Measurements from ENCODE around the gene AGBL1. TPM values are rescaled to one million over a fixed set of nuclear protein-coding genes. Genes with fewer than 3 reads are reported as not detected.
A peak's percentile ranks its signal among the peaks of the same experiment; 100 is the strongest.

AGBL1 gene
- total RNA-seq, 1 donor from 2014 or later, result 0.07 TPM

DNA sequence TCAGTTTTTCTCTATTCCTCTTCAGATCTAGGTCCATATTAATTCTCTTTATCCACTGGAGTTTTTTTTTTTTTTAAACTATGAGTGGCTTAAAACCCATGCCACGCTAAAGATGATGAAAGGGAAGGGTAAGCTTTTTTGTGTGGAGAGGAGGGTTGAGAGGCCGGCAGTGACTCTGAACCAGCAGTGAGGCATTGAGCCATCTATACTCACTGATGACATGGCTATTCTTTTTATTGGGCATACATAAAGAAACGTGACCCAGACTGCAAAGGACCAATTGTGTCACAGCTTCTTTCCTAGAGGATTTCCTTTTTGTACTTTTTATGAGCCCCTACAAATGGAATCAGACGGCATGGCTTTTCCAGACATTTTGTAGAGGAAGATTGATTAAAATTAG, 662.2 kb downstream of the AGBL1 start:
- Mint-ChIP-seq H3K4me1 (ENCODE audit: unreplicated experiment) (peaks cover 15% of the 10 kb centered on the region), H3K9me3 (no peaks in the 10 kb centered on the region), H3K27ac (no peak overlapping the region), H3K27me3 (no peaks in the 10 kb centered on the region), H3K36me3 (no peaks in the 10 kb centered on the region), H3K4me3 (no peak overlapping the region)
- DNase-seq (ENCODE audit: extremely low spot score, unreplicated experiment), result no peak
- TF ChIP-seq, protein P1, sequence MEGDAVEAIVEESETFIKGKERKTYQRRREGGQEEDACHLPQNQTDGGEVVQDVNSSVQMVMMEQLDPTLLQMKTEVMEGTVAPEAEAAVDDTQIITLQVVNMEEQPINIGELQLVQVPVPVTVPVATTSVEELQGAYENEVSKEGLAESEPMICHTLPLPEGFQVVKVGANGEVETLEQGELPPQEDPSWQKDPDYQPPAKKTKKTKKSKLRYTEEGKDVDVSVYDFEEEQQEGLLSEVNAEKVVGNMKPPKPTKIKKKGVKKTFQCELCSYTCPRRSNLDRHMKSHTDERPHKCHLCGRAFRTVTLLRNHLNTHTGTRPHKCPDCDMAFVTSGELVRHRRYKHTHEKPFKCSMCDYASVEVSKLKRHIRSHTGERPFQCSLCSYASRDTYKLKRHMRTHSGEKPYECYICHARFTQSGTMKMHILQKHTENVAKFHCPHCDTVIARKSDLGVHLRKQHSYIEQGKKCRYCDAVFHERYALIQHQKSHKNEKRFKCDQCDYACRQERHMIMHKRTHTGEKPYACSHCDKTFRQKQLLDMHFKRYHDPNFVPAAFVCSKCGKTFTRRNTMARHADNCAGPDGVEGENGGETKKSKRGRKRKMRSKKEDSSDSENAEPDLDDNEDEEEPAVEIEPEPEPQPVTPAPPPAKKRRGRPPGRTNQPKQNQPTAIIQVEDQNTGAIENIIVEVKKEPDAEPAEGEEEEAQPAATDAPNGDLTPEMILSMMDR (conservative IDR thresholded peaks at IDR 0.05), result no peak

DNA sequence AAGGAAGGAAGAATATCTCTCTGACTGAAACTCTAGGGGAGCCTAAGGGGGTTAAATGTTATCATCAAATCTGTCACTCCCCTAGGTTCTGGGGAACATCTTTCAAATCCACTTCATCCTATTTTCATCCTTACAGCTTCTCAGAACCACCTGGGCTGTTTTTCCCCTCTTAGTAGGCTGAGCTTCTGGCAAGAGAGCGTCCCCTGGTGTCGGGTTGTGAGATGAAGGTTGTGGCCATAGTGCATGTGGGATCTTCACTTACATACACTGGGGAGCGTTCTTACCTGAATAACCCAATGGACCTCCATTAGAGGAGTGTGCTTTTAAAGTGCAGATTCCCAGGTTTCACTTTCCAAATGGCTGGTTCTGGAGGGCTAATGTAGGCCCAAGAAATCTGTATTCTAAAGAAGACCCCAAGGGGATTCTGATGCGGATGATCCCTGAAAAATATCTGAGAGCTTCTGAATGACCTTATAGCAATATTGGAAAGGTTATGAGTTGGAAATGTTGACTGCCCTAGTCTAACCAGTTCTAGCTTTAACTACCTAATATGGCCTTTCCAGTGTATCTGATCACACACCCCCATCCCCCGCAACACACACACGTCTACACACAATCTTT, 663.7 kb downstream of the AGBL1 start:
- Mint-ChIP-seq H3K27me3 (no peaks in the 10 kb centered on the region), H3K36me3 (no peaks in the 10 kb centered on the region), H3K4me1 (ENCODE audit: unreplicated experiment) (peaks cover 13% of the 10 kb centered on the region), H3K27ac (no peak overlapping the region), H3K9me3 (no peaks in the 10 kb centered on the region), H3K4me3 (no peak overlapping the region)
- DNase-seq (ENCODE audit: extremely low spot score, unreplicated experiment), result no peak
- TF ChIP-seq, protein P1 (conservative IDR thresholded peaks at IDR 0.05), result peak; percentile 76

DNA sequence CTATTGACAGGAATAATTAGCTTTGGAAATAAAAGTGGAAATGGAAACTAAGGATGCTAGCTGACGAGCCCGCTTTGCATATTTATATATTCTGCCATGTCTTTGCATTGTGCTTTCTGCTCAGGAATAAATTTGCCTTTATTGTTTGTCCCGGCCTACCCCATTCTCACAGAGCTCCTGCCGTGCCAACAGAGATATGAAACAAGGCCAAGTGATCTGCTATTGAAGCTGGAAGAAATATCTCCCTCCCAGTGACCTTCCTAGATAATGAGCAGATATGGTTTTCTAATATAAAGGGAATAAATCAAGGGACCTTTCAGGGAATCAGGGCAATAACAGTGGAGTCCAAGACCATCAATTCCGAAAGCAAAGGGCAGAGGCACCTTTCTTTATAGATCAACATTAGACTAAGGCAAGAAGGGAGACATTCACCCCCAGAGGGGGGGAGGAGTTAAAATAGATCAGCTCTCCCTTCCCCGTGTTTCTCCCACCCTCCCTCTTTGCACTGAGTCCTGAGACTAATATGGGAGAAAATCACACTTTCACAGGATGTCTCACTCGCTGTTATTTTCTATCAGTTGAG, 664.6 kb downstream of the AGBL1 start:
- TF ChIP-seq, protein P1 (conservative IDR thresholded peaks at IDR 0.05), result no peak
- Mint-ChIP-seq H3K9me3 (no peaks in the 10 kb centered on the region), H3K36me3 (no peaks in the 10 kb centered on the region), H3K27ac (no peak overlapping the region), H3K4me1 (ENCODE audit: unreplicated experiment) (peaks cover 13% of the 10 kb centered on the region), H3K27me3 (no peaks in the 10 kb centered on the region), H3K4me3 (no peak overlapping the region)
- DNase-seq (ENCODE audit: extremely low spot score, unreplicated experiment), result no peak

DNA sequence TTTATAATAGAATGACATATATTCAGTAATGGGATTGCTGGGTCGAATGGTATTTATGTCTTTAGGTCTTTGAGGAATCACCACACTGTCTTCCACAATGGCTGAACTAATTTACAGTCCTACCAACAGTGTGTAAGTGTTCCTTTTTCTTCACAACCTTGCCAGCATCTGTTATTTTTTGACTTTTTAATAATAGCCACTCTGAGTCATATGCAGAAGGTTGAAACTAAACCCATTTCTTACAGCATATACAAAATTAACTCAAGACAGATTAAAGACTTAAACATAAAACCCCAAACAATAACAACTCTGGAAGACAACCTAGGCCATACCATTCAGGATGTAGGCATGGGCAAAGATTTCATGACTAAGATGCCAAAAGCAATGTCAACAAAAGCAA, 671.4 kb downstream of the AGBL1 start:
- H3K9me3 Mint-ChIP-seq, result no peaks in the 10 kb centered on the region
- H3K4me1 Mint-ChIP-seq (ENCODE audit: unreplicated experiment), result peaks cover 4% of the 10 kb centered on the region
- DNase-seq (ENCODE audit: extremely low spot score, unreplicated experiment), result no peak
- H3K36me3 Mint-ChIP-seq, result no peaks in the 10 kb centered on the region
- no peak overlapping the region for H3K4me3 Mint-ChIP-seq
- peaks cover 6% of the 10 kb centered on the region for H3K27me3 Mint-ChIP-seq
- H3K27ac Mint-ChIP-seq, result no peak overlapping the region
- TF ChIP-seq, protein P1 (conservative IDR thresholded peaks at IDR 0.05), result no peak

DNA sequence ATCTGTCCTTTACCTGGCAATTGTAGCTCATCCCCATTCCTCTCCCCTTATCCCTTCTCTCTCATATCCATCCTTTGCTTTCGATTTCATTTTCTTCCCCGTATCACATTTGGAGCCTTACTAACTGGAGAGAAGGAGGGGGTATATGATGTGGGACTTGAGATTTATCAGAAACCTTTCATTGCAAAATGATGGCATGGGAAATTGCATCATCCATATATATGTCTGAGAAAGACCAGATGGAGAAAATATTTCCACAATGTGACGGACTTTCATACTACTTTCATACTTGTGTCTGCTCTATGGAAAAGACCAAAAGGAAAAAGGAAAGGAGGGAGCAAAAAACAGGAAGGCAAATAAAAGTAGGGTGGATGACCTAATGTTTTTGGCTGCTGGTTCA, 675.2 kb downstream of the AGBL1 start:
- H3K27ac Mint-ChIP-seq, result no peak overlapping the region
- peaks cover 12% of the 10 kb centered on the region for H3K27me3 Mint-ChIP-seq
- H3K4me1 Mint-ChIP-seq (ENCODE audit: unreplicated experiment), result peaks cover 22% of the 10 kb centered on the region
- H3K9me3 Mint-ChIP-seq, result no peaks in the 10 kb centered on the region
- H3K4me3 Mint-ChIP-seq, result no peak overlapping the region
- DNase-seq (ENCODE audit: extremely low spot score, unreplicated experiment), result no peak
- TF ChIP-seq, protein P1 (conservative IDR thresholded peaks at IDR 0.05), result no peak
- no peaks in the 10 kb centered on the region for H3K36me3 Mint-ChIP-seq

Data from type B pancreatic cell (in vitro differentiated cells).